ENCODE results near the gene KCNA5.

GRCh38 chr12:5088586-5089264, 45.0 kb downstream of the KCNA5 start:
- TF ChIP-seq POLR2AphosphoS5 (IDR thresholded peaks at IDR 0.05) (no peak), CTCF (IDR thresholded peaks at IDR 0.05) (no peak), POLR2A (IDR thresholded peaks at IDR 0.05) (no peak)
